Right renal cortex interstitium (tissue), 3 donors: Measurements from ENCODE around the gene RIC1. TPM values are rescaled to one million over a fixed set of nuclear protein-coding genes. Genes with fewer than 3 reads are reported as not detected.
"Not testable (repeated sequence)": the region's sequence is repeated elsewhere in the genome, so short reads cannot be mapped to it uniquely, and the experiment has no call there.

Source experiments
- DNase-seq, 3 donors: peaks; one replicate each; pipeline ENCODE4 v3.0.0-alpha.2; 2013; ENCODE audit warnings: low read depth in 3 of 3, low spot score in 2 of 3
- polyA plus RNA-seq, 3 donors: library from polyadenylated mRNA; unstranded; fragments of 120-200 nt; gene quantifications; one replicate each; pipeline ENCODE4 v1.2.1, GENCODE V29; 2013; ENCODE audit not compliant: insufficient read length in 3 of 3

Gene RIC1
- polyA plus RNA-seq = 10 to 100 TPM; 27.7 to 30.0 (median 28.0) TPM

DNA sequence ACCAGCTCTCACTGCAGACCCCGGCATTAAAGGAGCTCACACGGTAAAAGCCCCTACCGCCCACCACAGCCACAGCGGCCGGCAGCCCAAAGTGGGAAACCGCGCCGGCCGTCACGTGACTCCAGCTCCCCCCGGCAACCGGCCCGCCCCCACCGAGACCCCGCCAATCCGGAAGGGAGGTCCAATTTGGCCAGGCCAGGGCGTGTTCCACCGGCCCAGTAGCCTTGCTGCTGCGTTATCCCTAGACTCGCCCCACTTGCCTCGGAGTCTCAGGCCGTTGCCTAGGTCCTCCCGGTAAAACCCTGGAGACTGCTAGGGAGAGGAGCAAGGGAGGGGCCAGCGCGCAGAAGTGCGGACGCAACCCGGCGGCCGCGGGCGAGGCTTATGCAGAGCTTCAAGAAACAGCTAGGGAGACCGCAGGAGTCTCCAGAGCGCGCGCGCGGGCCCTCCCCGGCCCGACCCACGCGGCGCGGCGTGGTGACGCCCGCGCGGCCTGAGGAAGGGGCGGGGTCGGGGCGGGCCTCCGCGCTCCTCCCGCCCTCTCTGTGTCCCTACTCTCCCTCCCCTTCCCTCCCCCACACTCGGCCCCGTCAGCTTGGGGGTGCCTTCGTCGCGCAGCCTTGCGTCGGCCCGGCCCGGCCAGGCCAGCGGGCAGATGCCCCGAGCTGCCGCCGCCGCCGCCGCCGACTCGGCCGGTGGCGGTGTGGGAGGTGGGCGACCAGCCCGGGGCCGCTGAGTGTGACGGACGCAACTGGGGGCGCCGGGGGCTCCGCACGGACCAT is at the start of gene RIC1:
Gene RIC1 (plus strand): TSS at position 578 of the 782 bp plus-strand sequence. CDS start 203 bp downstream, at position 781.
- DNase-seq = peak; percentile 71 to 84 (median 81)

GRCh38 chr9:5579881-5580280 is 49.0 kb upstream of the RIC1 start:
- no peak for DNase-seq

DNA sequence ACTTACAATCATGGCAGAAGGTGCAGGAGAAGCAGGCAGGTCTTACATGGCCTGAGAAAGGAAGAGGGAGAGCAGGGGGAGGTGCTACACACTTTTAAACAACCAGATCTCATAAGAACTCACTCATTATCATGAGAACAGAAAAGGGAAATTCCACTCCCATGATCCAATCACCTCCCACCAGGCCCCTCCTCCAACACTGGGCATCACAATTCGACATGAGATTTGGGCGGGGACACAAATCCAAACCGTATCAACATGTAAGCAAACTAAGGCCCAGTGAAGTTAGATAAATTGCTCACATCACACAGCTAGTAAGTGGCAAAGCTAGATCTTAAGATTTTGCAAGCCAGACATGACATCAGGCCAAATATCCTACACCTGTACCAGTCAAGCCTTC is 48.3 kb upstream of the RIC1 start:
- DNase-seq = no peak

GRCh38 chr9:5581706-5582105 is 47.2 kb upstream of the RIC1 start:
- DNase-seq = not testable (repeated sequence)

GRCh38 chr9:5582835-5583195 is 46.1 kb upstream of the RIC1 start:
- no peak for DNase-seq

- DNase-seq = no peak
Measured at GRCh38 chr9:5586391-5586802, 42.5 kb upstream of the RIC1 start.

- no peak for DNase-seq
Measured at GRCh38 chr9:5587024-5587423, 41.9 kb upstream of the RIC1 start.

GRCh38 chr9:5592231-5592630 is 36.7 kb upstream of the RIC1 start:
- no peak for DNase-seq

DNA sequence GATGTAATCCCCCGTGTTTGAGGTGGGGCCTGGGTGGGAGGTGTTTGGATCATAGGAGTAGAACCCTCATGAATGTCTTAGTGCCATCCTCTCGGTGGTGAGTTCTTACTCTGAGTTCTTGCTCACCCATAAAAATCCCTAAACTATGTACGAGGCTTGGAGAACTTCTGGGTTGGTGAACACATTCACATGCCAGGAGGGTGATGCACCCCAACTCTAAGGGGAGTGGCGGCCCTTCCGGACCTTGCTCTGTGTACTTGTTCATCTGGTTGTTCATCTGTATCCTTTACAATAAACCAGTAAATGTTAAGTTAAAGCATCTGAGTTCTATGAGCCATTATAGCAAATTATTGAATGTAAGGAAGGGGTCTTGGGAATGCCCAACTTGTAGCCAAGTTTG is 36.0 kb upstream of the RIC1 start:
- no peak for DNase-seq

GRCh38 chr9:5593904-5594303 is 35.0 kb upstream of the RIC1 start:
- no peak for DNase-seq

- DNase-seq = peak in 1 of 3 donors; percentile 25
Measured at GRCh38 chr9:5596173-5596572, 32.7 kb upstream of the RIC1 start.

GRCh38 chr9:5608298-5609225 is 20.3 kb upstream of the RIC1 start:
- no peak for DNase-seq

- DNase-seq = no peak
Measured at GRCh38 chr9:5609226-5609596, 19.7 kb upstream of the RIC1 start.

DNA sequence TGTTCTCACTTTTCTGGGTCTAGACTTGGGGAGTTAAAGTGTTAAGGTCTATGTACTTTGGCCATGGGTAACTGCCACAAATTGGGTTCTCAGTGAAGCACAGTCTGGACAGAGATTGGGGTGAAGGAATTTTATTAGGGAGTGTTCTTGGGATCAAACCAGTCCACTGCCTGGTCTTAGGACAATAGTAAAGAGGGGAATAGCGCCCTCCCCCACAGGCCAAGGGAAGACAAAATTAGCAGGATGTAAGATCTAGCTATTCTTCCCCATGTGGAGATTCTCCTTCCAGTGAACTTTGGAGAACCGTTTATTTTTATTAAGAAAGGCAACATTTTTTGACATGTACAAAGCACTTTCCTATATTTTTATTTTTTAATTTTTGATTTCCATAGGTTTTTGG is 18.4 kb upstream of the RIC1 start:
- DNase-seq = no peak

DNA sequence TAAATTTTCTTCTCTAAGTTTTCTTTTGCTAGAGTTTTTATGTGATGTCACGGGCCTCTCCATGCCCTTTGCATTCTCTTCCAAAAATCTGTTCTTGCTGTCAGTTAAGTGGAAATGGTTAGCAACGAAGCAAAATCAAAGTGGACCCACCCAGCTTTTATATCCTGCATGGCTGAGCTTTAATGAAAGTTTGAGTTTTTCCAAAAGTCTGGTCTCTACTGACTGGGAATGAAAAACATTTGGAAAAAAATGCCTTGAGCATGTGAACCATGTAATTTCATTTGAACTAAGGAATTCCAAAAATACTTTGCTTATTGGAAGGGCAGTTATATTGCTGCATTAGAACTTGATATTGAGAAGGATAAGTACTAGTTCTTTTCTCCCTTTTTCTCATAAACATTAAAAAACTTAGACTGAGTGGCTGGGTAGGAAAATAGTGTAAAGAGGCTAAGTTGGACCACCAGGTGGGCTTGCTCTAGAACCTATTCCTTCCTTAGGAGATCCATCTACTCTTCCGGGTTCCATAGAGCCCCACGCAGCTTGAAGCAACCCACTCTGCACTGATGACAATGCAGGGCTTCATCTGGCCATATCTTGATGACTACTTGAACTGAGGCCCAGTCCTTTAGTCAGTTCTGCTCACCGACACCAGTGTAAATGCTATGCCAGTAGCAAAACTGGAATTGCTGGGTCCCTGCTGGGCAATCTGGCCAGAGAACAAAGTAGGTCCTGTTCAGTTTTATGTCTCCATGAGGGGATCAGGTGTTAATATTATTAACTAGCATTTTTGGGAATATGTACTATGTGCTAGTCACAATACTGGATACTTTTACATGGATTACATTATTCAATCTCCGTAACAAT is 17.4 kb upstream of the RIC1 start:
- DNase-seq = no peak

DNA sequence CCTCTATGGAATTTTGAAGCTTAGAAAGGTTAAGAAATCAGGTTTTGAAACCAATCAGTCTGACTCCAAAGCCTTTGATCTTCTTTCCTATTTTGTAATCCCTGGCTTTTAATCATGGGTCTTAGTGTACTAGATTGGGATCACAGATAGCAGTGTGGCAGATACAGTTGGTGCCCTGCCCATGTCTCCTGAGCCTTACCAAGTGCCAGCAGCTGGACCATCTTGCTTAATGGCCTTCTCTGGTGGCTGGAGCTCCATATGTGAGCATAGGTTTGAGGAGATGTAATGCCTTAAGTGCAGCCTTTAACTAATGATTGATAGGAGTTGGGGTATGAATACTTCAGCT is 16.7 kb upstream of the RIC1 start:
- no peak for DNase-seq

GRCh38 chr9:5614192-5614591 is 14.7 kb upstream of the RIC1 start:
- no peak for DNase-seq

DNA sequence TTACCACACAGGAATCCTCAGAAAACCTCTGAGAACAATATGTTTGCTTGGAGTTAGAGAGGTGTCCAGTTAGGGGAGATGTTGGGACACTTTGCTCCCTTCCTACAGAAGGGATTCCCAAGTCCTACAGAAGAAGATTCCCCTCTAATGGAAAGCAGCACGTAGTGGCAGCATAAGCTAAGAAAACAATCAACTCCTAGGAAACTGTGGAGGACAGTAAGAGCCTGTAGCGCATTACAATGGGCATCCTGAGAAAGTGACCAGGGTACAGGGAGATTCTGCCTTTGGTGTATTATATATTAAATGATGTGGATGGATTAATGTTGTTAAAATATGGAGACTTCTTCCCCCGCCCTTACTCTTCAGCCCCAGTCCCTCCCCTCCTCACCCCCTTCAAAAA is 13.9 kb upstream of the RIC1 start:
- no peak for DNase-seq

DNA sequence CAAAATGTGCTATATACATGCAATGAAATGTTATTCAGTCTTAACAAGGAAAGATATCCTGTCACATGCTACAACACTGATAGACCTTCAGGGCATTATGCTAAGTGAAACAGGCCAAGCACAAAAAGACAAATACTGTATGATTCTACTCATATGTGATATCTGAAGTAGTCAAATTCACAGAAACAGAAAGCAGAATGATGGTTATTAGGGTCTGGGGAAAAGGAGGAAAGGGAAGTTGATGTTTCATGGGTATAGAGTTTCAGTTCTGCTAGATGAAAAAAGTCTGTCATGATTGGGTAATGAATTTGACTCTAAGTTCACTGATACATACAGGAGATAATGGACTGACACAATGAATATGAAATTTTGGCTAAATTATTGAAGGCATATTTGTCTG is 11.2 kb upstream of the RIC1 start:
- no peak for DNase-seq

DNA sequence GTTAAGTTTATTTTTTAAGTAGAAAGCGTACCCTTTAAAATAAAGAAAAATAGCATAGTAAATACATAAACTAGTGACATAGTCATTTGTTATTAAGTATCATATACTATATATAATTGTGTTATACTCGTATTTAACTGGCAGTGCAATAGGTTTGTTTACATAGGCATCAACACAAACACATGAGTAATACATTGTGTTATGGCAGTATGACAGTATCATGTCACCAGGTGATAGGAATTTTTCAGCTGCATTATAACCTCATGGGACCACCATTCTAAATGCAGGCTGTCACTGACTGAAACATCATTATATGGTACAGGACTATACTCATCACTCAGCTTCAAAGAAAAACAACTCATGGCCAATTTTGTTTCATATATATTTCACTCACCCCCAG is 8.4 kb upstream of the RIC1 start:
- DNase-seq = no peak

GRCh38 chr9:5621327-5621726 is 7.6 kb upstream of the RIC1 start:
- no peak for DNase-seq
